Activated naive CD8-positive, alpha-beta T cell treated with anti-CD3 and anti-CD28 coated beads, Interleukin-2, amount 10 ng/mL, durations not matched to agents 7 days and 5 days (primary cell): ENCODE measurements around the gene LCP2. TPM values are rescaled to one million over a fixed set of nuclear protein-coding genes. Genes with fewer than 3 reads are reported as not detected.

ENCODE experiments used
- ATAC-seq: fragments of 150-1000 bp; cut with Tn5 transposase; one replicate; pipeline ENCODE4 v1.10.0; 2021; ENCODE audit warnings: low read depth, moderate library complexity
- POLR2A ChIA-PET: fragments of 350-600 bp; sonication (Branson Sonifier 250); formaldehyde crosslinking; loops from one replicate; lab custom pipeline; 2021; ENCODE audit warnings: antibody characterized with exemption; lab: Charles Lee
- DNase-seq: peaks from one replicate; pipeline ENCODE4 v3.0.0; 2021
- H3K27ac Mint-ChIP-seq: one replicate; pipeline ENCODE4 v1.8.0; 2022; ENCODE audit warnings: mild to moderate bottlenecking, mixed read lengths
- H3K27me3 Mint-ChIP-seq: one replicate; pipeline ENCODE4 v1.8.0; 2022; ENCODE audit warnings: mild to moderate bottlenecking, moderate library complexity, mixed read lengths
- H3K36me3 Mint-ChIP-seq: one replicate; pipeline ENCODE4 v1.8.0; 2021; ENCODE audit warnings: mild to moderate bottlenecking, mixed read lengths
- H3K4me1 Mint-ChIP-seq: one replicate; pipeline ENCODE4 v1.8.0; 2021; ENCODE audit warnings: mixed read lengths
- H3K4me3 Mint-ChIP-seq: one replicate; pipeline ENCODE4 v1.8.0; 2022; ENCODE audit warnings: mild to moderate bottlenecking, moderate library complexity, mixed read lengths
- H3K9me3 Mint-ChIP-seq: one replicate; pipeline ENCODE4 v1.8.0; 2021; ENCODE audit warnings: mixed read lengths
- total RNA-seq, 2 experiments: library from RNA; stranded (reverse); gene quantifications; one replicate each; pipeline ENCODE4 v1.2.3, GENCODE V29; 2021

The LCP2 gene
- total RNA-seq, 2 experiments from 2014 or later: 444 to 452 TPM

DNA sequence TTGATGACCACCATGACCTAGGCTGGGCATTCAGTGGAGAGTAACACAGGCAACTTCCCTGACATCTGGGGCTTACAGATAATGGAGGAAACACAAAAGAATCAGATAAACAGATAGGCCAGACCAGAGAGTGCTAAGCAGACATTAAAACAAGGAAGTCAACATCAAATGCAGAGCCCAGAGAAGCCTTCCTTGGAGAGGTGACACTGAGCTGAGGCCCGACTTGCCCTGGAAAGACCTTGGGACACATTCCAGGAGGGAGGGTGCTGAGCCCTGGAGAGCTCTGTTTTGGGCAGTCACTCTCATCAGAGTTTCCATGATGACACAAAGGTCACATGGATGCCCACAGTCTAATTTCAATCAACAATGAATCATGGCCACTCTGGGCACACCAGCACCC, 96.7 kb downstream of the LCP2 start:
- no peak overlapping the region for H3K4me3 Mint-ChIP-seq

More for the DNA sequence above, 96.7 kb downstream of the LCP2 start:
- Mint-ChIP-seq H3K27me3 (peaks cover 9% of the 10 kb centered on the region), H3K4me1 (no peaks in the 10 kb centered on the region), H3K36me3 (no peaks in the 10 kb centered on the region), H3K9me3 (no peaks in the 10 kb centered on the region), H3K27ac (no peak overlapping the region)
- POLR2A ChIA-PET: no interaction called here
- DNase-seq: no peak
- ATAC-seq: no peak

Other genes with a start within 250 kb of the LCP2 start
- not detected for gene FOXI1, start 191.9 kb downstream of the LCP2 start, total RNA-seq
- gene C5orf58, start 64.8 kb downstream of the LCP2 start, total RNA-seq: not detected
- gene KCNMB1, start 91.6 kb upstream of the LCP2 start, total RNA-seq: not detected
- not detected for gene KCNIP1, start 206.2 kb upstream of the LCP2 start, total RNA-seq